HL-60 (cell line): ENCODE measurements around the gene ABHD16B.

ENCODE experiments used
- CTCF ChIP-seq: IDR thresholded peaks from one replicate; pipeline ENCODE4 v1.5.1; 2011; ENCODE audit warnings: low read length, control low read depth, inconsistent platforms; ENCODE audit not compliant: insufficient read depth
- GABPA ChIP-seq: IDR thresholded peaks from 2 replicates; pipeline ENCODE4 v1.6.1; 2012; ENCODE audit warnings: low read depth
- POLR2AphosphoS5 ChIP-seq: IDR thresholded peaks from 2 replicates; pipeline ENCODE4 v1.6.1; 2012; ENCODE audit warnings: low read depth
- REST ChIP-seq: IDR thresholded peaks from 2 replicates; pipeline ENCODE4 v1.6.1; 2012; ENCODE audit warnings: low read depth; ENCODE audit not compliant: insufficient replicate concordance
- SPI1 ChIP-seq: IDR thresholded peaks from 2 replicates; pipeline ENCODE4 v1.6.1; 2012; ENCODE audit warnings: low read depth, mild to moderate bottlenecking, borderline replicate concordance

GRCh38 chr20:63861365-63861934 lies at the start of gene ABHD16B:
- TF ChIP-seq CTCF = no peak
- no peak for TF ChIP-seq POLR2AphosphoS5
- no peak for TF ChIP-seq SPI1
- no peak for TF ChIP-seq REST
- TF ChIP-seq GABPA = no peak
